Left lobe of liver (tissue), 2 donors: ENCODE measurements around the gene NTRK1. TPM values are rescaled to one million over a fixed set of nuclear protein-coding genes. Genes with fewer than 3 reads are reported as not detected.

Experiments
- ATAC-seq: fragments of 200-7000 bp; cut with Tn5 transposase; one replicate; pipeline ENCODE4 v1.9.1; 2020; ENCODE audit warnings: mild to moderate bottlenecking, moderate library complexity
- DNase-seq: peaks from one replicate; pipeline ENCODE4 v3.0.0-alpha.2; 2020; ENCODE audit warnings: low spot score
- total RNA-seq: library from RNA; stranded (reverse); gene quantifications from one replicate; pipeline ENCODE4 v1.2.1, GENCODE V29; 2021
- donor health status: DM: no; HTN: no; CAD: no; lungs with moderate emphysema.
- donor health status: DM: no; HTN: yes; CAD: no.

Gene NTRK1
- total RNA-seq, 1 donor from 2014 or later: not detected

GRCh38 chr1:156895455-156895812 is 34.8 kb downstream of the NTRK1 start:
- no peak for DNase-seq

GRCh38 chr1:156895927-156896326 is 35.3 kb downstream of the NTRK1 start:
- no peak for DNase-seq

More at GRCh38 chr1:156895455-156895812, 34.8 kb downstream of the NTRK1 start:
- no peak for ATAC-seq

GRCh38 chr1:156896490-156897033 is 35.9 kb downstream of the NTRK1 start:
- ATAC-seq: no peak
- no peak for DNase-seq

More at GRCh38 chr1:156895927-156896326, 35.3 kb downstream of the NTRK1 start:
- ATAC-seq: no peak

DNA sequence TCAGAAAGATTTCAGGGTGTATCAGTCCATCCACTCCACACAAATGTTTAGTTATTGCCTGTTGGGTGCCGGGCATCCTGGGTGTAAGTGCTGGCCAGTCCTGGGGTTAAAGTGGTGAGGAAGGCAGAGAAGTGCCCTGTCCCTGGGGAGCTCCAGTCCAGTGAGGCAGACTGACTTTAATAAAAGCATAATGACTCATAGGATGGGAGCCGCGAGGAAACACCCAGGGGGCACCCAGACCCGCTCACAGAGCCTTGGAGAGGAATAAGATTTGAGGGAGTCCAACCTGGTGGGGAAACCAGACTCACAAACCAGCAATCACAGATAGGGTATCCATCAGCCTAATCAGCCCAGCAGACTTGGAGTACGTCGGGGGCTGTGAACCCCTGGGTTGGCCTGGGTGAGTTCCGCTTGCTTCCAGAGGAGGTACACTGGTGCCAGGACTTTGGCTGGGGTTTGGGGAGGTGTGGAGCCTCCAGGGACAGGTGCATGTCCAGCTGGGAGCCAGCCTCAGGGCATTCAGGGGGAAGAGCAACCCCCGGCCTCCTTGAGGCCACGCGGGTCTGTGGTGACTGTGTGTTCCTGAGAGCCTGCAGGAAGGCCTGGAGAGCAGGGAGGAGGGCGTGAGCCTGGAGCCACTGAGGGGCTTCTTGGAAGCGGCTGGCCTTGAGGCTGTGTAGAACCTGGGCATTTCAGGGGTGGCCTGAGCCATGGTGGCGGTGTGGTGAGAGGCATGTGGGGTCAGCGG is 36.6 kb downstream of the NTRK1 start:
- ATAC-seq: no peak
- no peak for DNase-seq

GRCh38 chr1:156898161-156898566 is 37.5 kb downstream of the NTRK1 start:
- ATAC-seq (peak; percentile 54), DNase-seq (no peak)

DNA sequence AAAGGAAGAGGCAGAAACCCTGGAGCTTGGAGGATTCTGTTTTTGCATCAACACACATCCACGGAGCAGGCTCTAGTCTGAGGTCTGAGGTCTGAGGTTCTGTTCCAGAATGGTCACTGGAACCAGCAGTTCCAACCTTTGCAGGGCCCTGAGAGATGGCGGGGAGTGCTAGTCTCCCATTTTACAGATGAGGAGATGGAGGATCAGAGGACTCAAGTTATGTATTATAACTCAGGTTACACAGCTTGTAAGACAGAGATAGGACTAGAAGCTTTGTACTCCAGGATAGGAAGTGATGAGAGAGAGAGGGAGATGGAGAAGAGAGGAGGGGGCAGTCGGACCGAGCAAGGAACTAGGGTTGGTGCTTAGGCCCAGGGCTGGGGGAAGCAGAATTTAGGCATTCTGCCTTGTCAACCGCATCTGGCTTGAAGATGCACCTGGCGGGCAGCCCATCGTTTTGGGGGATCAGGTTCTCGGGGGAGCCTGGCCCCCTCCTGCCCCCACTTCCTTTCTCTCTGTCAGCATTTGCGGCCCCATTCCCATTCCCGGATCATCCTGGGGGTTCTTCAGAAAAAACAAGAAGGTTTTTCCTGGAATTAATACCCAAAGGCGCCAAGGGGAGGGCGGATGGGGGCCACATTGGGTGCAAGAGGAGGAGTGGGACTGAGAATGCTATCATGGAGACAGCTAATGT is 38.5 kb downstream of the NTRK1 start:
- no peak for DNase-seq
- no peak for ATAC-seq

DNA sequence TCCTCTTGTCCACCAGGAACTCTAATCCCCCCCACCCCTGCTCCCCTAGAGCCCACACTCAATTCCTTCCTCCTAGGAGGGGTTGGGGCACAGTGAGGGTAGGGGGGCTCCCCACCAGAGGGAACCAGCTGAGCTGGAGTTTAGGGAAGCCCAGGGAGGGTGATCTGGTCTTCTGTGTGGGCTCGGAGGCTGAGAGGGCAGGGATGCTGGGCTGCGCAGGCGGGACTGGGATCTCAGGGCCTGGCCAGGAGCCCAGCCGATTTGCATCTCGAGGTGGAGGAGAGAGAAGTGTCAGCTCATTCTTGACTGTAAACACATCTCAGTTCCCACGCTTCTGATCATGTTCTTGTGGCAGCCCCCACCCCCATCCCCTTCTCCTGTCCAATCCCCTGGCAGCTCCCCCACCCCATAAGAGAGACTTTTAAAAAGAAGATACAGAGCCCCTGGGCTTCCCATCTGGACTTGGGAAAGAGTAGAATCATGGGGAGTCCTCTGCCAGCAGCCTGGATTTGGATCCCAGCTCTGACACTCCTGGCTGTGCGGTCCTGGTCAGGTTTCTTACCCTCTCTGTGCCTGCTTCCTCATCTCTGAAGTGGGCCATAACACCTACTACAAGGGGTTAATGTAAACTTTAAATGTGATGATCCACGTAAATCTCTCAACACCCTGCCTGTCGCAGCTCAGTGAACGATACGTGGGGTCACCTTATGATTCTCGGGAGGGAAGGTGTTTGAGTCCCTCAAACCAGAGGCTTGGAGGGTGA is 39.5 kb downstream of the NTRK1 start:
- ATAC-seq (no peak), DNase-seq (no peak)

- DNase-seq: no peak
- ATAC-seq: no peak
Observed at GRCh38 chr1:156900896-156901589, 40.4 kb downstream of the NTRK1 start.

- ATAC-seq (no peak), DNase-seq (no peak)
Observed at GRCh38 chr1:156901590-156901900, 40.9 kb downstream of the NTRK1 start.

DNA sequence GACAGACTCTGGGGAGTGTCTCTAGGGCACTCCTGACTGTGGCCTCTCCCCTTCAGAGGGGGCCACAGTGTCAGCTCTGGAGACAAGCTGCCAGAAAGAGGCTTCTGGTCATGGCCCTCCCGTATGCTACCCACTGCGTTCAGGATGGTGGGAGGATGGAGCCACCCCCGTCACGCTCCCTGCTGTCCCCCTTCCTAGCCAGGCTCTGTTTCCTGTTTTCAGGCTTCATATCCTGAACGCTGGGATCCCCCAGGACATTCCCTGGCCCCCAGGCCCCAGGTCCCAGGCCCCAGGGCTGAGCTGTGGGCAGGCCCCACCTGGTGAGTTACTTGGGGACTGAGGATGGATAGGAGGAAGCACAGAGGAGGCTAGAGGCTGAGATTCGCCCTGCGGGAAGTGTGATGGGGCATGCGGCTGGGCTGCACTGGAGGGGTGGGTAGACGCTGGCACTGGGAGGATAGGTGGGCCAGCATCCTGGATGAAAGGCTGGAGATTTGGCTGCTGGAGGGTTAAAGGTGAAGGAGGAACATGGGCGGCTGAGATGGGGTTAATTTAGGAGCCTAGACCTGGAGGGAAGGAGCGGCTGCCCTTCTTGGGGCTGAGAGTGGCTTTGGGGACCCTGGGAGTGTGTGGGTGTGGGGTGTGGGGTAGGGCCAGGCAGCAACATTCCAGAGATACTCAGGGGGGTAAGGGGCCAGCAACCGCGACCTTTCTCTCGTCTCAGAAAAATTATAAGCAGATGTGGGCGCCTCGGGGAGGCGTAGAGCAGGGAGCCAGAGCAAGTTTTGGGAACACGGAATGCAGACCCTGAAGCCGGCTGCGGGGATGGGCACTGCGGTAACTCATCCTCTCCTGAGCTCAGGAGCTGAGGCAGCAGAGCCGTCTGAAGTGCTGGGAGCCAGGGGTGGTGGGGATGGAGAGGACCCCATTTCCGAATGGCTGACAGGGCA is 41.6 kb downstream of the NTRK1 start:
- ATAC-seq (no peak), DNase-seq (no peak)

DNA sequence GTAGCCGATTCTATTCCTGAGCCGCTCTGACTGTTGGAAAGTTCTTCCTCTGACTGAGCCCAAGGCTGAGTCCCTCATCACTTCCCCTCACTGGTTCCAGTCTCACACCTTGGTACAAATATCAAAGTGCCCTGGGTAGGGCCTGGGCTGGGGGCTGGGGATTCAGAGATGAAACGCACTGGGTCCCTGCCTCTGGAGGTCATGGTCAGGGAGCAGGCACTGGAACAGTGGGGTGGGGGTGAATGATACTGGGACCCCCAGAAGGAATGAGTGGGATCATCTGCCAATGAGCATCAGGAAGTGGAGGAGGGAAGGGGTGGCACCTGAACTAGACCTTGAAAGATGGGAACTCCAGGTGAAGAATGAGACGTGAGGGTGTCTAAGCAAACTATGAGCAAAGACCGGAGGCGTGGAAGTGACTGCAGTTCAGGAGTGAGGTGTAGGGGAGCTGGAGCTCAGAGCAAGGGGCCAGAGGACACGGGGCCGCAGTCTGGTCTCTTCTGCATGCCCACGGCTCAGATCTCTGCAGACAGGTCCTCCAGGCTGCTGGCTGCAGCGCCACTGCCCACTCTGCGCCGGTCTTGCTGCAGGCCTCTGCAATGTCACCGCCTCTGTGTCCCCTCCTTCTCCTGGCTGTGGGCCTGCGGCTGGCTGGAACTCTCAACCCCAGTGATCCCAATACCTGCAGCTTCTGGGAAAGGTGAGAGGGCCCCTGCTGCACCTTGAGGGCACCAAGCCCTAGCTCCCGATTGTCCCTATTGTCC is 42.8 kb downstream of the NTRK1 start:
- DNase-seq: no peak
- ATAC-seq: no peak

DNA sequence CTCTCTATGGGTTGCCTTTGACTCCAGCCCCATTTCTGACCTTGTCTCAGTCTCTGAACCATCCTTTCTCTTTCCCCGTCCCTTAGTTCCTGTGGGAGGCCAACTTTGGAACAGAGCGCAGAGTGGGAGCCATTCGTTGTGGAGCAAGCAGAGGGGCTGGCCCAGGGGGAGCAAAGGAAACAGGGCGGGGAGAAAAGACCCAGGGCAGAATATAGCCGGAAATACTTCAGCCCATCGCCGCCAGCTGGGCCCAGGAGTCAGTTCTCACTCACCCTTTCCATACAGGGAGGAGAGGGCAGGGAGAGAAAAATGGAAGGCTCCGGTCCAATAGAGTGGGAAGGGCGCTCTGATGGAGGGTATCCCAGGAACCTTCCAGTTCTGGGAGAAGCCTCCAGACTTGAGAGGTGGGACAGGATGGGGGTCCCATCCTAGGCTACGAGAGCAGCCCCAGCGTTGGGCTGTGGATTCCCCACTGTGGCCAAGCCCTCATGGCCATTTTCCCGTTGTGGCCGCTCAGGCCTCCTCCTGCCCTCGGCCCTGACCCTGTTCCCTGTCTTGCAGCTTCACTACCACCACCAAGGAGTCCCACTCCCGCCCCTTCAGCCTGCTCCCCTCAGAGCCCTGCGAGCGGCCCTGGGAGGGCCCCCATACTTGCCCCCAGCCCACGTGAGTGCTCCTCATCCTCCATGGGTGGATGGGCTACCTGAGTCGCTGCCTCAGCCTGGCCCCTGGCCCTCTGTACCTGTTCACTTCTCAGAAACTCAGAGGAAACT is 43.7 kb downstream of the NTRK1 start:
- ATAC-seq (no peak), DNase-seq (no peak)

DNA sequence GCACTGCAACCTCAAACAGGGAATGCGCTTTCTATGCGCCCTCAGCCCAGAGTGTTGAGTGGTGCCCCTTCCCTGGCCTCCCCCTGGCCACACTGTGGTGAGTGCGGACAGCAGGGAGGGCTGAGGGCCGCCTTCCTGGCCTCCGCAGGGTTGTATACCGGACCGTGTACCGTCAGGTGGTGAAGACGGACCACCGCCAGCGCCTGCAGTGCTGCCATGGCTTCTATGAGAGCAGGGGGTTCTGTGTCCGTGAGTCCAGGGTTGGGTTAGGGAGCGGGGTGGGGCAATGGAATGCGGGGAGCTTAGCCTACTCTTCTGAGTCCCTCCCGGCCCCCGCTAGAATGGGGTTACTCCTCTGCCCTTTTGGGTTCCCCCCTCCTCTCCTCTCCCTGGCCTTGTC is 44.5 kb downstream of the NTRK1 start:
- no peak for DNase-seq
- ATAC-seq: no peak

DNA sequence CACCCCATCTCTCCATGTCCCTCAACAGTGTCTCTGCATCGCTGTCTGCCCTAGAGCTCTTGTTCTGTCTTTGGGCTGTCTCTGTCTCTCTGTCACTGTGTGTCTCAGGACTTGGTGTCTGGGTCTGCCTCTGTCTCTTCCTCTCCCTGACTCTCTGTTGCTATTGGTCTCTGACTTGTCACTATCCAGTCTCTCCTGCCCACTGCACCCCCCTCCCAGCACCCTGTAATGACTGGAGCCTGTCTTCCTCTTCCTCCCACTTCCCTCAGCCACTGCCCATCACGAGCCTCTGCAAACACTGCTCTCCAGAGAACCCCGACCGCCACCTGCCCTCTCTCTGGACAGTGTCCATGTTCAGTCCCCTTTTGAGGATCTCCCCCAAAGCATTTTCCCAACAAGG is 45.0 kb downstream of the NTRK1 start:
- ATAC-seq (no peak), DNase-seq (no peak)

GRCh38 chr1:156906206-156906906 is 45.7 kb downstream of the NTRK1 start:
- DNase-seq: no peak
- no peak for ATAC-seq

DNA sequence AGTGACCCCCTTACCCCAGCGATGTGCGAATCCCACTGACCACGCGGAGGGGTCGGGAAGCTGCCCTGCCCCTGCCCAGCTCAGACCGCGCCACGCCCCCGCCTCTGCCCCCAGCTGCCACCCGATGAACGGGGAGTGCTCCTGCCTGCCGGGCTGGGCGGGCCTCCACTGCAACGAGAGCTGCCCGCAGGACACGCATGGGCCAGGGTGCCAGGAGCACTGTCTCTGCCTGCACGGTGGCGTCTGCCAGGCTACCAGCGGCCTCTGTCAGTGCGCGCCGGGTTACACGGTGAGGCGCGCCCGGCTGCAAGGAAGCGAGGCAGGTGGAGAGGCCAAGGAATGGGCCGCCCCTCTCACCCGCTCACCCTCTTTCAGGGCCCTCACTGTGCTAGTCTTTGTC is 47.9 kb downstream of the NTRK1 start:
- DNase-seq (no peak), ATAC-seq (peak; percentile 7)

DNA sequence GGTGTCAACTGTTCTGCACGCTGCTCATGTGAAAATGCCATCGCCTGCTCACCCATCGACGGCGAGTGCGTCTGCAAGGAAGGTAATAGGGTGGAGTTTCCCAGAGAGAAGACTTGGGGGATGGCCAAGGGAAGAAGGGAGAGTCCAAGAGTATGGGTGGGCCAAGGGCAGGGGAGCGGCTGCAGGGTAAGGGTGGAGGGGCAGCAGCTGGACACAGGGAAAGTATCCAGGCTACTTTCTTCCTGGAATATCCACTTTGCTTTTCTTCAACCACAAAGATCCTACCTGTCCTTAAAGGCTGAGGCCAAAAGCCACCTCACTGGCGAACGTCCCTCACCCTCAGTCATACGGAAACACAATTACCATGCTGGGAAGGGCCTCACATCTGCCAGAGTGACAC is 48.3 kb downstream of the NTRK1 start:
- no peak for DNase-seq
- no peak for ATAC-seq

- DNase-seq: no peak
Observed at GRCh38 chr1:156909671-156910070, 49.0 kb downstream of the NTRK1 start.

More at GRCh38 chr1:156909671-156910070, 49.0 kb downstream of the NTRK1 start:
- no peak for ATAC-seq
